Ovary (tissue), 3 donors: ENCODE measurements around the gene CCDC3.

Experiments
- CTCF ChIP-seq, 3 donors: fragments of 450-650 bp in 2 of 3; fragments of 200-600 bp in 1 of 3; IDR thresholded peaks; one replicate each; pipeline versions ENCODE4 v1.5.1 to v1.8.0; 2016 to 2022; ENCODE audit warnings: antibody characterized with exemption in 3 of 3, mild to moderate bottlenecking in 1 of 3
- EP300 ChIP-seq: sonication (generic); formaldehyde crosslinking; IDR thresholded peaks from one replicate; pipeline ENCODE4 v1.6.1; 2017; ENCODE audit warnings: antibody characterized with exemption
- POLR2A ChIP-seq: fragments of 450-650 bp; IDR thresholded peaks from one replicate; pipeline ENCODE4 v1.6.1; 2017; ENCODE audit warnings: antibody characterized with exemption, mild to moderate bottlenecking, moderate library complexity
- donor health status: DM: no; HTN: no; CAD: no.

GRCh38 chr10:12922117-12922900 lies 79.2 kb downstream of the CCDC3 start:
- TF ChIP-seq CTCF (IDR thresholded peaks at IDR 0.05) (no peak), POLR2A (no peak), EP300 (no peak)
